Measurements from ENCODE around the gene DBF4. TPM values are rescaled to one million over a fixed set of nuclear protein-coding genes. Genes with fewer than 3 reads are reported as not detected.
"Not testable (repeated sequence)": the region's sequence is repeated elsewhere in the genome, so short reads cannot be mapped to it uniquely, and the experiment has no call there.

DBF4 gene
- total RNA-seq, 1 experiment from 2014 or later = 22.0 TPM

DNA sequence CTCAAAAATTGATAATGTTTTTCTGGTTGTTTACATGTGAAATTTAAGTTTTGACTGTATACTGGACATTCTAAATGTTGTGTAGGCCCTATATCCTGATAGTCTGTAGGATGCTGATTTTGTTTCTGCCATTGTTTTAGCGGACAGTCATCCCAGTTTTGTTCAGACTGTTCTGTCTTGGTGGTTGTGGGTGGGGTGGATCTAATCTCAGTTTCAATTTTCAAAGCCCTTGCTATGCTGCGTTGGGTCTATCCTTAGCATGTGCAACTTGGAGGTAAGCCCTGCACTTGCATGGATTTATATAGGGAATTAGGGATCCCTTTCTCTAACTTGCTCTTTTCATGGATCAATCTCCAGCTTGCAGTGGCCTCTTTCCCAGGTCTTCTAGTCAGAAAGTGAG is 19.1 kb downstream of the DBF4 start:
- DNase-seq = no peak
- Mint-ChIP-seq H3K27ac (ENCODE audit: unreplicated experiment) (no peak overlapping the region), H3K4me1 (ENCODE audit: low read depth, unreplicated experiment) (peaks cover 17% of the 10 kb centered on the region), H3K9me3 (ENCODE audit: low read depth, unreplicated experiment) (no peaks in the 10 kb centered on the region), H3K36me3 (ENCODE audit: insufficient read depth, unreplicated experiment) (peaks cover 6% of the 10 kb centered on the region), H3K4me3 (ENCODE audit: low read depth, unreplicated experiment) (no peak overlapping the region), H3K27me3 (ENCODE audit: unreplicated experiment) (no peaks in the 10 kb centered on the region)
- TF ChIP-seq, protein P1, sequence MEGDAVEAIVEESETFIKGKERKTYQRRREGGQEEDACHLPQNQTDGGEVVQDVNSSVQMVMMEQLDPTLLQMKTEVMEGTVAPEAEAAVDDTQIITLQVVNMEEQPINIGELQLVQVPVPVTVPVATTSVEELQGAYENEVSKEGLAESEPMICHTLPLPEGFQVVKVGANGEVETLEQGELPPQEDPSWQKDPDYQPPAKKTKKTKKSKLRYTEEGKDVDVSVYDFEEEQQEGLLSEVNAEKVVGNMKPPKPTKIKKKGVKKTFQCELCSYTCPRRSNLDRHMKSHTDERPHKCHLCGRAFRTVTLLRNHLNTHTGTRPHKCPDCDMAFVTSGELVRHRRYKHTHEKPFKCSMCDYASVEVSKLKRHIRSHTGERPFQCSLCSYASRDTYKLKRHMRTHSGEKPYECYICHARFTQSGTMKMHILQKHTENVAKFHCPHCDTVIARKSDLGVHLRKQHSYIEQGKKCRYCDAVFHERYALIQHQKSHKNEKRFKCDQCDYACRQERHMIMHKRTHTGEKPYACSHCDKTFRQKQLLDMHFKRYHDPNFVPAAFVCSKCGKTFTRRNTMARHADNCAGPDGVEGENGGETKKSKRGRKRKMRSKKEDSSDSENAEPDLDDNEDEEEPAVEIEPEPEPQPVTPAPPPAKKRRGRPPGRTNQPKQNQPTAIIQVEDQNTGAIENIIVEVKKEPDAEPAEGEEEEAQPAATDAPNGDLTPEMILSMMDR (IDR thresholded peaks at IDR 0.05; ENCODE audit: unreplicated experiment) = no peak
- intact Hi-C loops (cut with micrococcal nuclease; ENCODE audit: unreplicated experiment) = no loop called here
- CTCF ChIA-PET = no interaction called here
- no TSS peak for BruUV-seq (replicated peaks)

DNA sequence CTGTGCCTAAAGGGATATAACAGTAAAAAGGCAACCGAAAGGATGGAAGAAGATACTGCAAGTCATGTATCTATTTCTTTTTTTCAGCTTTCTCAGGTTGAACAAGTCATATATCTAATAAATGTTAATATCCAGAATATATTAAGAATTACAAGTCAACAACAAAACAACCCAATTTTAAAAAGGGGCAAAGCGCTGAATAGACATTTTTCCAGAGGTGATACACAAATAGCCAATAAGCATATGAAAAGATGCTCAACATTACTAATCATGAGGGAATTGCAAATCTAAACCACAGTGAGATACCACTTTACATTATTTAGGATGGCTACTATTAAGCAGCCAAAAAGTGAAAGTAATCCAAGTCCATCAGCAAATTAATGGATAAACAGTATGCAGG is 23.0 kb downstream of the DBF4 start:
- DNase-seq = no peak
- H3K27ac Mint-ChIP-seq (ENCODE audit: unreplicated experiment) = no peak overlapping the region
- H3K4me1 Mint-ChIP-seq (ENCODE audit: low read depth, unreplicated experiment) = peaks cover 7% of the 10 kb centered on the region
- intact Hi-C loops (cut with micrococcal nuclease; ENCODE audit: unreplicated experiment) = no loop called here
- H3K36me3 Mint-ChIP-seq (ENCODE audit: insufficient read depth, unreplicated experiment) = peaks cover 13% of the 10 kb centered on the region
- no peak overlapping the region for H3K4me3 Mint-ChIP-seq (ENCODE audit: low read depth, unreplicated experiment)
- no peaks in the 10 kb centered on the region for H3K27me3 Mint-ChIP-seq (ENCODE audit: unreplicated experiment)
- TF ChIP-seq, protein P1 (IDR thresholded peaks at IDR 0.05; ENCODE audit: unreplicated experiment) = no peak
- CTCF ChIA-PET = no interaction called here
- BruUV-seq (replicated peaks) = no TSS peak
- H3K9me3 Mint-ChIP-seq (ENCODE audit: low read depth, unreplicated experiment) = no peaks in the 10 kb centered on the region

DNA sequence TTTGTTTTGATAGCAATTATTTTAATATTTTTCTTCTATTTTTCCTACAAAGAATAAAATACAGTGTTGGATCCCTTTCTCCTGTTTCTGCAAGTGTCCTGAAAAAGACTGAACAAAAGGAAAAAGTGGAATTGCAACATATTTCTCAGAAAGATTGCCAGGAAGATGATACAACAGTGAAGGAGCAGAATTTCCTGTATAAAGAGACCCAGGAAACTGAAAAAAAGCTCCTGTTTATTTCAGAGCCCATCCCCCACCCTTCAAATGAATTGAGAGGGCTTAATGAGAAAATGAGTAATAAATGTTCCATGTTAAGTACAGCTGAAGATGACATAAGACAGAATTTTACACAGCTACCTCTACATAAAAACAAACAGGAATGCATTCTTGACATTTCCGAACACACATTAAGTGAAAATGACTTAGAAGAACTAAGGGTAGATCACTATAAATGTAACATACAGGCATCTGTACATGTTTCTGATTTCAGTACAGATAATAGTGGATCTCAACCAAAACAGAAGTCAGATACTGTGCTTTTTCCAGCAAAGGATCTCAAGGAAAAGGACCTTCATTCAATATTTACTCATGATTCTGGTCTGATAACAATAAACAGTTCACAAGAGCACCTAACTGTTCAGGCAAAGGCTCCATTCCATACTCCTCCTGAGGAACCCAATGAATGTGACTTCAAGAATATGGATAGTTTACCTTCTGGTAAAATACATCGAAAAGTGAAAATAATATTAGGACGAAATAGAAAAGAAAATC is 31.0 kb downstream of the DBF4 start:
- H3K4me3 Mint-ChIP-seq (ENCODE audit: low read depth, unreplicated experiment); H3K27ac Mint-ChIP-seq (ENCODE audit: unreplicated experiment); H3K9me3 Mint-ChIP-seq (ENCODE audit: low read depth, unreplicated experiment); H3K36me3 Mint-ChIP-seq (ENCODE audit: insufficient read depth, unreplicated experiment); CTCF ChIA-PET; DNase-seq; H3K4me1 Mint-ChIP-seq (ENCODE audit: low read depth, unreplicated experiment); H3K27me3 Mint-ChIP-seq (ENCODE audit: unreplicated experiment); BruUV-seq (replicated peaks): not testable (repeated sequence)
- intact Hi-C loops (cut with micrococcal nuclease; ENCODE audit: unreplicated experiment) = loop anchor here (10.0 kb wide), 1 partner anchor 207 kb away; no protein-coding TSS in a partner anchor

DNA sequence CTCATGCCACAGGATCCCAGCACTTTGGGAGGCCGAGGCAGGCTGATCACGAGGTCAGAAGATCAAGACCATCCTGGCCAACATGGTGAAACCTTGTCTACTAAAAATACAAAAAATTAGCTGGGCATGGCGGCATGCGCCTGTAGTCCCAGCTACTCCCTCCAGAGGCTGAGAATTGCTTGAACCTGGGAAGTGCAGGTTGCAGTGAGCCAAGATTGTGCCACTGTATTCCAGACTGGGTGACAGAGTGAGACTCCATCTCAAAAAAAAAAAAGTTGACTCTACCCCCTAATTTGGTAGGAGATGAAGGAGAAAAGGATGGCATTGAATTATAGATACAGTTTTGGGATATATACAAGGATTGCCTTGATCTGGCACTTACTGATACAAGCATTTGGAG is 32.5 kb downstream of the DBF4 start:
- BruUV-seq (replicated peaks); H3K9me3 Mint-ChIP-seq (ENCODE audit: low read depth, unreplicated experiment); DNase-seq; H3K27ac Mint-ChIP-seq (ENCODE audit: unreplicated experiment); H3K27me3 Mint-ChIP-seq (ENCODE audit: unreplicated experiment); H3K36me3 Mint-ChIP-seq (ENCODE audit: insufficient read depth, unreplicated experiment); CTCF ChIA-PET; H3K4me3 Mint-ChIP-seq (ENCODE audit: low read depth, unreplicated experiment); H3K4me1 Mint-ChIP-seq (ENCODE audit: low read depth, unreplicated experiment): not testable (repeated sequence)
- intact Hi-C loops (cut with micrococcal nuclease; ENCODE audit: unreplicated experiment) = loop anchor here (10.0 kb wide), 1 partner anchor 206 kb away; no protein-coding TSS in a partner anchor

DNA sequence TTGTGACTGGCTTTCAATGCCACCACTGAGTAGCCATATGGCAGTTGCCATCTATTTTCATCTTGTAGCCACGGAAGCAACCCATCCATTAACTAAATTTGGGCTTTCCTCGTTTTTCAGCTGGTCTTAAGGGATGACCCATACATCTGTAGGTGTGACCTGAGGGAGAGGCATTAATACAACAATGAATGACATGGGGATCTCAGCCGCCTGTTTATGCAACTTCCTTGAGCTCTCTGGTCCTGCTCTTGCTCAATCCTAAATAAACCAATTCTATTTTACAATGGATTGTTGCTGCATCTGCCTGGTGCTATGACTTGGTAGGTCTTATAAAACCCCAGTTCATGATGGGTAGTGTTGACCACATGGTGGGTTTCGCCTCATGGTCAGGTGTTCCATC is 35.8 kb downstream of the DBF4 start:
- TF ChIP-seq, protein P1 (IDR thresholded peaks at IDR 0.05; ENCODE audit: unreplicated experiment) = no peak
- Mint-ChIP-seq H3K27ac (ENCODE audit: unreplicated experiment) (no peak overlapping the region), H3K27me3 (ENCODE audit: unreplicated experiment) (no peaks in the 10 kb centered on the region), H3K9me3 (ENCODE audit: low read depth, unreplicated experiment) (no peaks in the 10 kb centered on the region), H3K4me3 (ENCODE audit: low read depth, unreplicated experiment) (no peak overlapping the region), H3K36me3 (ENCODE audit: insufficient read depth, unreplicated experiment) (no peaks in the 10 kb centered on the region), H3K4me1 (ENCODE audit: low read depth, unreplicated experiment) (no peaks in the 10 kb centered on the region)
- CTCF ChIA-PET = interaction anchor here (0.6 kb wide), 1 partner anchor 529 kb away, joined by 4 read pairs; no protein-coding TSS in a partner anchor
- BruUV-seq (replicated peaks) = no TSS peak
- DNase-seq = no peak
- intact Hi-C loops (cut with micrococcal nuclease; ENCODE audit: unreplicated experiment) = no loop called here
